Measurements from ENCODE around the gene CNTN1.

The CNTN1 gene

GRCh38 chr12:40864891-40865290 lies 172.7 kb downstream of the CNTN1 start:
- no peak for DNase-seq

DNA sequence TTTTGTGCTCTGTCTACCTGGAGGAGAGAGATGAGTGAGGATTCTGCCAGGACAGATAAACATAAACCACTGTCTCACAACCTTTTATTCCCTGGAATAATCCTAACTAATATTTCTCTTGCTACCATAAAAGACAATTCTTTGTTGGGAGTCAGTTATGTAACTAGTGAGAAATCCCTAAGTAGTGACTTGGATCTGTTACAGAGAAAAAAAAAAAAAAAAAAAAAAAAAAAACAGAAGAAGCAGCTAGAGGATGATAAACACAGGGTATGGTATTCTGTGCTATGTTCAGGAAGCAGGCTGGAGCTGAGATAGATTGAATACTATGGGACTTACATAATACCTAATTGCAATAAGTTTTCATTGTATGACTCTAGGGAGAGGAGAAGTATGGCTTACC lies 178.7 kb downstream of the CNTN1 start:
- DNase-seq, result no peak

- no peak for DNase-seq
Observed at GRCh38 chr12:40874868-40875267, 182.6 kb downstream of the CNTN1 start.

- DNase-seq, result no peak
Observed at GRCh38 chr12:40889329-40889728, 197.1 kb downstream of the CNTN1 start.

DNA sequence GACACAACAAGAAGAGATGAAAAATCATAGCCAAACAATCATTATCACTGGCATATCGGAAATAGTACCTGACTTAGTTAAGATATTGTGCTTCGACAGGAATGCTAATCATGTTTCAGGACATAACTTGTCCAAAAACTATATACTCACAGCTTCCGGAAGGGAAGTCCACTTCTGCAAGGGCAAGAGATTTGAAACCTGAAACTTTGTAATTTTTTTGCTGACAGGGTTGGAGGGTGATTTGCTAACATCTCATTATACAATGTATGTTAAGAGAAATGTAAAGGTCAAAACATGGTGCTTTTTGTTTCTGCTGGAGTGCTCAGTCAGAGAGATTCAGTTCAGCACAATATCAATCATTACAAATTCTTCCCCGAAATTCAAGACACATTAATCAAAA lies 200.3 kb downstream of the CNTN1 start:
- no peak for DNase-seq

- DNase-seq, result no peak
Observed at GRCh38 chr12:40898505-40898904, 206.3 kb downstream of the CNTN1 start.

DNA sequence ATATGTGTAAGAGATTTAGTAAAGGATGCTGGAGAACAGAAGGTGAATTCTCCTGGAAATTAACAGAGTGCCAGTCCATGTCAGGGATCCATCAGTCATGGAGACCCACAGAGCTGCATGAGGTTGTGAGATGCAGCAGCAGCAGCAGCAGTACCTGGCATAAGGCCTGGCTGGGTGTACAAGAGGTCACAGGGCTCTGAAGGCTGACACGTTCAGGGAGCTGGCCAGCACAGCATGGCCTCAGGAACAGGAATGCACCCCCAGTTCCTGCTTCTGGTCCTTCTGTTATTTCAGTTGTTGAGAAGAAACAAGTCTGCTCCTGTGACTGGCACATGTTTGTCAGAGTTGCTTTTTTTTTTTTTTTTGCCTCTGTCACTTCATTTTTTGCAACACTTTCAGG lies 210.8 kb downstream of the CNTN1 start:
- no peak for DNase-seq

- DNase-seq, result no peak
Observed at GRCh38 chr12:40907115-40907527, 214.9 kb downstream of the CNTN1 start.

DNA sequence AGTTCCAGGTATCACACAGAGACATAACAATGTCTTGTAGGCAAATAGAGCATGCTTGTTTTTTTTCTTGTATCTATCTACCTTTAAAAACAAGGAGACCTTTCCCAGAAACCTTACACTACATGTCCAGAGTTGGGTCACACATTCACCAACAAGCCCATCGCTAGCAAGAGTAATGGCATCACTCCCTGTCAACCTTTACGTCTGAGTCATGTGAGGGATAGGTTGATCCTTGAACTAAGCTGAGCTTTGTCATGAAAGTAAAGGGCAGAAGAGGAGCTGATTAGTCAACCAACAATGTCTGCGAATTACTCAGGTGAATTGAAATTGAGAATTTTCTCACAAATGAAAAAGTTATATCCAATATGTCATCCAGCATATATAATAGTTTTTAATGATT lies 219.4 kb downstream of the CNTN1 start:
- DNase-seq, result no peak

DNA sequence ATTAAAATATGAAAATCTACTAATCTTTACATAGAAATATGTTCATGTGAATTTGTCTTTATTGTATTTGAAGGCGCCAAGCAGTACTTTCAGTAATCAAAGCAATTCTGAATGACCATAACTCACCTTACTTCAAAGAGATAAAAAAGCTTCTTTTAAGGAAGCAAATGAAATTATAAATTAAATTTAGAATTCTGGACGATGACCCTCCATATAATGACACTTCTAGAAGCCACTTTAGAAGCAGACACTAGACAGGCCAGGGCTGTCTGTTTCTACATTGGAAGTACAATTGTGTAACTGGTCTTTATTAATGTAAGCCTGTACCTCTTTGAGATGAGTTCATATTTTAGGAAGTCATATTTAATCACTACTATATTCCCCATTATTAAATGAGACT lies 222.9 kb downstream of the CNTN1 start:
- DNase-seq, result no peak

DNA sequence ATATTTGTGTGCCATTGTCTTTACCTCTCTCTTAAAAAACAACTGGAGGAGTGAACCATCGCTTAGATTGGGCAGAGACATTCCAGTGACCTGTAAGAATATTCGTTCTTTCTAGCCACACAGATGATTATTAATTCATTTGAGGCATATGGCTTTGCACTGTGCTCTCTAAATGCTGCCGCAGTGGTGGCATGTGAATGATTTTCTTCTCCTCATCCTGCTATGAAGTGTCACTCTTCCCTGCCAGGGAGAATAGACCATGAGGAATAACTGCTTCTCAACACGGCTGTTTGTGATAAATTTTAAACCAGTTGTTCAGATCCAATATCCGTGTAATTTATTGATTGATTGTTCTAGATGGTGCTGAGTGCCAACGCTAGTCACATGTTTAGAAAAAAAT lies 225.3 kb downstream of the CNTN1 start:
- DNase-seq, result no peak

- DNase-seq, result no peak
Observed at GRCh38 chr12:40921563-40922163, 229.4 kb downstream of the CNTN1 start.

- no peak for DNase-seq
Observed at GRCh38 chr12:40937891-40938290, 245.7 kb downstream of the CNTN1 start.

DNA sequence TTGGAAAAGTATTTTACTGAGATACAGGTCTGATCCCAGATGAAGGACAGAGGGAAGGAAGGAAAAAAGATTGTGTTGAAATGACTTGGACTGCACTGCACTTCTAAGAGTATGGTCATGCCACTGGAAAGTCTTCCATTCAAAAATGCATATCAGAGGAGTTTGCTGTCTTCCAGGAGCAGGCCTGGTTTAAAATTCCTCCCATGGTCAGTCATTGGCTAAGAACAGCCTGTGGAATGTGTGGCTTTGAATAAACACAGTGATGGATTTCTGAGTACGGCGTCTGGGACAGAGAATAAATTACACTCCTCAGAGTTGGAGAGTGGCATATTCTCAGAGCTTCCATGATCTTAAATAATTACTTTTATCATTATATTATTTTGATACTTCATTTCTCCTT lies 250.1 kb downstream of the CNTN1 start:
- DNase-seq, result no peak

DNA sequence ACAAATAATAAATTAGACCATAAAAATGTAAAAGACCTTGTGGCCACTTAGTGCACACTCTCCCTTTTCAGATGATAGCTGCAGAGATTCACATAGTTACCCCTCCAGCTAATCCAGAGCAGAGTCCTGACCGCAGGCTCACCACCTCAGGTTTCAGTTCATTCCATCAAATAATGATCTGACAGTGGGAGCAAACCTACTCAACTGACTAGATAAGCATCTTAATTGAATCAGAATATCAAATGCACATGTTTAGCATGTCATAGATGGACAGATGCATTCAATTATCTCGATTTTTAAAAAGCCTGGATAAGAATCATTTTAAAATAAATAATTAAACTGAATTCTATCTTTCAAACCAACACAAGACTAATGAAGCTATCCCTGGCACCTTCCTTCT lies 253.5 kb downstream of the CNTN1 start:
- DNase-seq, result no peak

GRCh38 chr12:40946612-40947194 lies 254.5 kb downstream of the CNTN1 start:
- DNase-seq, result no peak

DNA sequence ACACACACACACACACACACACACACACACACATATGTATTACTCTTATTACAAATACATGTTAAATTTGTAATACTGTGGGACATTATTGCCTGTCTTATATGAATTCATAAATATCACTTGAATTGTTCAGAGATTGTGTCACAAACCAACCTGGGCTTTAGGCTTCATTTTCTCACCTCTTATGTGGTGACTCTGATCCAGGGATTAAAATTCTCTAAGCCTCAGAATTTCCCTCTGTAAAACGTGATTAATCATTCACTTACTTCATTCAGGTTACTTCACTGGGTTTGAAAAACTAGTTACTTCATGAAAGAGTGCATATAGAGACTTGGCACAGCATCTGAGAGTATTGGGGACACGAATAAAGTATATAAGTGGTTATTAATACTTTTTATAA lies 255.6 kb downstream of the CNTN1 start:
- no peak for DNase-seq

GRCh38 chr12:40953076-40953475 lies 260.8 kb downstream of the CNTN1 start:
- DNase-seq, result no peak

- no peak for DNase-seq
Observed at GRCh38 chr12:40957417-40957816, 265.2 kb downstream of the CNTN1 start.

DNA sequence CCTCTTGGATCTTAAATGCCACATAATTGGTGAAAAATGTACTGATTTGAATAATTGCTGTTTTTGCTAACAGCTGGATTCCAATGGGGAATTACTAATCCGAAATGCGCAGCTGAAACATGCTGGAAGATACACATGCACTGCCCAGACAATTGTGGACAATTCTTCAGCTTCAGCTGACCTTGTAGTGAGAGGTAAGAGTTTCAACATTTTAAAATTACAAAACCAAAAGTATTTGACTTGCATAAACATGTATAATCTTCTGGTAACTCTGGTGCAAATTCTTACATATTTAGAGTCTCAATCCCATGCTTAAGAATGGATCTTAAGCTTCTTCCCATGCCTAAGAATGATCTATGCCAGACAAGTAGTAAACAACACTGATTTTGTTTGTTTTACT lies 266.8 kb downstream of the CNTN1 start:
- DNase-seq, result no peak

DNA sequence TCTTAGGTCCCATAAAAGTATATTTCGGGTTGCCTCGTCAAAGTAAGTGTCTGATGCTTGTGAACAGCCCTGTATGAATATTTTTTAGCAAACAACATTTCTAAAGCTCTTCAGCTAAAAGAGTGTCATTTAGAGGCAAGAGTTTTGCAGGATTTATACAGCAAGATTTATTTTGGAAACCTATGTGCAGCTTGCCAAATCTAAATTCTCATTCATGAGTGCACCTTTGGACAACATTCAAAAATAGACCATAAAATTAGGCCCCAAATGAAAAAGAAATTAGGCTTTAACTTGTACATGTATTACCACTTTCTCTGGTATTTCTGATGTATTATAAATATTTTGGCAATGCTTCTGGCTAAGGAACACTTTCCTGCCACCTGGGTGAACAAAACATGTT lies 271.5 kb downstream of the CNTN1 start:
- no peak for DNase-seq

GRCh38 chr12:40969796-40970195 lies 277.6 kb downstream of the CNTN1 start:
- DNase-seq, result no peak

GRCh38 chr12:40970320-40970907 lies 278.2 kb downstream of the CNTN1 start:
- no peak for DNase-seq

DNA sequence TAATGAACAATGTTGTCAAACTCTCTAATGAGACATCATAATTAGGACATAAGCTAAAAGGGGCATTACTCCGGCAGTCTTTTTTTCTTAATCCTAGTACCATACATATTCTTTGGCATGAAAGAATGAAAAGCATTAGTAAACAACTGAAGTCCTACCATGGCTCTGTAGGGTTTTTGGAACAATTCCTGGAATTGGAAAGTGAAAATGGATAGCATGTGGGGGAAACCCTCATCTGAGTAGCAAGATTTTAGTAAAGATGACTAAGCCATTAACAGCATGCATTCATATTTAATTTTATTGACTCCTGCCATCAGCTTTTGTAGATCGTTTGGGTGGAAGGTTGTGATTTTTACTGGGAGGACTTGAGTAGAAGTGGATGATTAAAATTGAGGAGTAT lies 279.7 kb downstream of the CNTN1 start:
- no peak for DNase-seq

DNA sequence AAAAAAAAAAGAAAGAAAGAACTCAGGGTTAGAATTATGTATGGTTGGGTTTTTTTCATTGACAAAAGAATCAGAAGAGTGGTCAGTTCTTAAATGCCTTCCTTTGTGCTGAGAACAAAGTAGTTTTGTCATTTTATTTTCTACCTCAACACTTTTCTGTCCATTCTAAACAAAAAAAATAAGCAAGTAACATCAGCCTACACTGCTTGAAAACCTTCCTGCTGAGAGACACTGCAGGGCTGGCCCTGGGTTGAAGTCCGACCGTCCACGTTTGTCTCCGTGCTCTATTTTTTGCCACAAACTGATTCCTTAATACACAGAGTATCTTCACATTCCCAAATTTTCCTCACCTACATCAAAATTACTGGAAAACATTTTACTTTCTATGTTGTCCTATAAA lies 284.3 kb downstream of the CNTN1 start:
- DNase-seq, result no peak
